RWPE1 (cell line): ENCODE results near the gene CDH19.
A peak's percentile ranks its signal among the peaks of the same experiment; 100 is the strongest.

ENCODE experiments used
- CTCF ChIA-PET: fragments of 350-600 bp; sonication (Branson Sonifier 250); formaldehyde crosslinking; extraction: SDS; loops from one replicate; lab custom pipeline; 2021; lab: Yijun Ruan, JAX
- POLR2A ChIA-PET: fragments of 400-600 bp; formaldehyde crosslinking; extraction: SDS; loops from one replicate; lab custom pipeline; 2020; ENCODE audit warnings: antibody characterized with exemption; ENCODE audit not compliant: low non-redundant PET; lab: Yijun Ruan, JAX
- DNase-seq: peaks from one replicate; pipeline ENCODE4 v3.0.0; 2012; ENCODE audit warnings: low spot score
- H3K27ac ChIP-seq: fragments of 450-650 bp; 2 replicates; pipeline ENCODE4 v1.5.1; 2017
- TF ChIP-seq, protein P1 (sequence below): fragments of 450-650 bp; conservative IDR thresholded peaks from 2 replicates; pipeline ENCODE4 v1.5.1; 2017; ENCODE audit warnings: low read depth, mild to moderate bottlenecking

CDH19 gene

DNA sequence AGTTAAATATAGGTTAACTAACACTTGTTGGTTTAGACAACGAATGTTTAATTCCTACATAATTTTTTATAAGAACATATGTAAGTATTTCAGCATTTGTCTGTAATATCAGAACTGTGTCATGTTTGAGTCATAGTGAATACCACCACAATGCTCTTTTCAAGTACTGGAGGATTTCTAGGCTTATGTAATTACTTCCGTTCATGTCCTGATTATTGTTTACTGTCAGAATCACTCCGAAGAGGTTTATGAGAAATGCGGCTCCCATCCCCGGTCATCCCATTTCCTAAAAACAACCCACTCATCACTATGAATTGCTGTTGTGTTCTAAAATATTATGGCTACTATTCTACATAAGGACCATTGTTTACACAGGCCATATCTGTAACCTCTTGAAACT, 45.1 kb downstream of the CDH19 start:
- CTCF ChIA-PET, result no interaction called here
- peak; percentile 2 for DNase-seq
- TF ChIP-seq, protein P1, sequence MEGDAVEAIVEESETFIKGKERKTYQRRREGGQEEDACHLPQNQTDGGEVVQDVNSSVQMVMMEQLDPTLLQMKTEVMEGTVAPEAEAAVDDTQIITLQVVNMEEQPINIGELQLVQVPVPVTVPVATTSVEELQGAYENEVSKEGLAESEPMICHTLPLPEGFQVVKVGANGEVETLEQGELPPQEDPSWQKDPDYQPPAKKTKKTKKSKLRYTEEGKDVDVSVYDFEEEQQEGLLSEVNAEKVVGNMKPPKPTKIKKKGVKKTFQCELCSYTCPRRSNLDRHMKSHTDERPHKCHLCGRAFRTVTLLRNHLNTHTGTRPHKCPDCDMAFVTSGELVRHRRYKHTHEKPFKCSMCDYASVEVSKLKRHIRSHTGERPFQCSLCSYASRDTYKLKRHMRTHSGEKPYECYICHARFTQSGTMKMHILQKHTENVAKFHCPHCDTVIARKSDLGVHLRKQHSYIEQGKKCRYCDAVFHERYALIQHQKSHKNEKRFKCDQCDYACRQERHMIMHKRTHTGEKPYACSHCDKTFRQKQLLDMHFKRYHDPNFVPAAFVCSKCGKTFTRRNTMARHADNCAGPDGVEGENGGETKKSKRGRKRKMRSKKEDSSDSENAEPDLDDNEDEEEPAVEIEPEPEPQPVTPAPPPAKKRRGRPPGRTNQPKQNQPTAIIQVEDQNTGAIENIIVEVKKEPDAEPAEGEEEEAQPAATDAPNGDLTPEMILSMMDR, result no peak
- POLR2A ChIA-PET, result no interaction called here
- no peak overlapping the region for H3K27ac ChIP-seq

DNA sequence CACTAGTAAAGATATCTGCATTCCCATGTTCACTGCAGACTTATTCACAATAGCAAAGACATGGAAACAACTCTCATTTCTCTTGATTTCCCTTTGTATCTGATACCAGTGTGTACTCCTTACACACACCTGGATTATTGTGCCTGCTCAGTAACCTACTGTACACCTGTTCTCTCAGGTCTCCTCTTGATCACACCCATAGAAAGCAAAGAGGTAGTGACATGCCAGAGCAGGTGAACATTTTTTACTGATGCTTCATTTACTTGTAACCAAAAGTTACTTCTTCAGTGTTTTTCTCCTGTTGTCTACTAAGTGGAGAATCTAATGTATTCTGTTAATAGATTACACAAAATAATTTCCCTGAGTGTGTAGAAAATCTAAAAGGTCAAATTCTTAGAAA, 46.8 kb downstream of the CDH19 start:
- H3K27ac ChIP-seq, result no peak overlapping the region
- ChIA-PET CTCF (no interaction called here), POLR2A (no interaction called here)
- no peak for DNase-seq
- TF ChIP-seq, protein P1, result no peak

DNA sequence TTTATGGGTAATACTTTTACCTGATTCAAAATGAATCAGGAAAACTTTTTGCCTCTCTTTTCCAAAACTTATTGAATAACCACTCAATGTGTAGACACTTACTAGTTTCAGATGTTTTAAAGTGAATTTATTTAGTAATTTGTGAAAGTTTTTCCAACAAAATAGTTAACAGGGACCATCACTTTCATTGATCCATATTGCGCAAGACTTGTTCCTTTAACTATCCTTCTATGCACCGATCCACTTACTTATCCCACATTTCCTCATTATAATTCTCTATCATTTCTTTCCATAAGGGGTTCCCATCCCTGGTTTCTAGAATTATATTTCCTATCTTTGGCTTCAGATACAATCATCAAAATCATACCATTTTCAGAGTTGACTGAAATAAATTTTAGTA, 48.3 kb downstream of the CDH19 start:
- no peak overlapping the region for H3K27ac ChIP-seq
- TF ChIP-seq, protein P1, result no peak
- CTCF ChIA-PET, result no interaction called here
- POLR2A ChIA-PET, result no interaction called here
- DNase-seq, result no peak

DNA sequence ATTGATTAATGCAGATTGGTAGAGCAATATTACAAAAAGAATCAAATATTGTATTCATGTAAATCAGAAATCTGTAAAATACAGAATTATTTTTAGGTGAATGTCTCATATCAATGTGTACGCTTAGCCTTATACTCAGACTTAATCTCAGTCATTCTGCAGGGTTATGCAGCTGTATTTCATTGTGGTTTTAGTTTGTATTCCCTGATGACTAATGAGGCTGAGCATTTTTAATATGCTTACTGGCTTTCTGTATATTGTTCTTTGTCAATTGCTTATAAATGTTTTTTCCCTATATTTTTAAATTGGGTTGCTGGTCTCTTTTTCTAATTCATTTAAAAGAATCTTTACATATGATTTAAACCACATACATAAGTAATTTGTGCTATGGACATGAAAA, 50.1 kb downstream of the CDH19 start:
- ChIA-PET POLR2A (no interaction called here), CTCF (no interaction called here)
- TF ChIP-seq, protein P1, result no peak

DNA sequence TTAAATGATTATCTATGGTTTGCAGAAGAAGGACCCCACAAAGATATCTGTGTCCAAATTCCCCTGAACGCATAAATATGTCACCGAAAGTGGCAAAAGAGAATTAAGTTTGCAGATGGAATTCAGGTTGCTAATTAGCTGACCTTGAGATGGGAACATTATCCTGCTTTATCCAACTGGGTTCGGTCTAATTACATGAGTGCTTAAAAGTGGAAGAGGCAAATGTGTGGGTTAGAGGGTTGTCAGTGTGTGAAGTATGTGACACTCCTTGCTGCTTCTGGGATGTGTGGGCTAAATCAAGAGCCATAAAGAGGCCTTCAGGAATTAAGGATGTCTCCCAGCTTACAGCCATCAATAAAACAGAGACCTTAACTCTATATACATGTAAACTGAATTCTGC, 53.5 kb downstream of the CDH19 start:
- ChIA-PET CTCF (no interaction called here), POLR2A (no interaction called here)
- no peak for DNase-seq
- TF ChIP-seq, protein P1, result no peak
- no peak overlapping the region for H3K27ac ChIP-seq

More for the DNA sequence above, 50.1 kb downstream of the CDH19 start:
- no peak overlapping the region for H3K27ac ChIP-seq
- DNase-seq, result no peak

DNA sequence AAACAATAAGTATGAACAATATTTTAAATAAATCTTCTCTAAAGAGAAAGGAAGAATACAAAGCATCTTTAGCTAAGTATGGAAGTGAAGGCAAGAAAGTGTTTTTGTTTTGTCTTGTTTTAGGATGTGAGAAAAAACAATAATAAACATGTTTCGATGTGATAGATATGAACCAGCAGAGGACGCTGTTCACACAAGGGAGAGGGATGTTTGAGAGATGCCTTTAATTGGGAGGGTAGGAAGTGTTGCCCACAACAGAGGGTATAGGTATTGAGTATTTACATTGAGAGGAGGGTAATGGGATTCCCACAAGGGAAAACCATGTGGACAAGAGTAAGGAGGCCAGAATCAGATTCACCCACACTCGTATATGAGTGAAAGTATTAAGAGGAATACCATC, 55.1 kb downstream of the CDH19 start:
- DNase-seq, result no peak
- no peak overlapping the region for H3K27ac ChIP-seq
- ChIA-PET CTCF (no interaction called here), POLR2A (no interaction called here)
- TF ChIP-seq, protein P1, result no peak

DNA sequence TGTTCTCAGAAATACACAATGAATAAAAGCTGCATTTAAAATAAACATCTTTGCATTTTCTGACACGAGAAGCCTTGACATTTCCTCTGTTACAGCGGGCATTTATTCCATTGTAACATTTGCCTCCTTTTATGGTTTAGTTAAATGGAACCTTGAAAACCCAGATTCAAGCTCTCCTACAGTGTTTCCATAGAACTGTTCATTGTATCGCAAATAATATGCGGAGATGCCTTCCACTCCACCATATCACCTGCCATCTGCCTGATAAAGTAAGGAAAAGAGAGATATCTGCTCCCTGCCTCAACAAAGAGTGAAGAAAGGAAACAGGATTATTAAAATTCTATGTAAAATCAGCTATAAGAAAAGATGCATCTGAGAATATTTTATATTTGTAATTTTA, 69.8 kb downstream of the CDH19 start:
- CTCF ChIA-PET, result interaction anchor here (0.6 kb wide), 1 partner anchor 231 kb away, joined by 4 read pairs; no protein-coding TSS in a partner anchor
- POLR2A ChIA-PET, result no interaction called here
- TF ChIP-seq, protein P1, result no peak
- DNase-seq, result no peak
- no peak overlapping the region for H3K27ac ChIP-seq
